K562 (cell line): ENCODE measurements around the gene BLOC1S4. TPM values are rescaled to one million over a fixed set of nuclear protein-coding genes. Genes with fewer than 3 reads are reported as not detected.

Source experiments
- ATF1 ChIP-seq, 2 experiments: fragments of 450-650 bp in 1 of 2; IDR thresholded peaks; 2 replicates each; pipeline ENCODE4 v1.6.1; 2016; ENCODE audit warnings: missing compliant biosample characterization in 1 of 2, missing genetic modification characterization in 1 of 2
- CREB3 ChIP-seq: fragments of 450-650 bp; conservative IDR thresholded peaks from 2 replicates; pipeline ENCODE4 v1.6.1; 2016; ENCODE audit warnings: missing genetic modification characterization, low read depth, mild to moderate bottlenecking, missing compliant biosample characterization, moderate library complexity
- GABPA ChIP-seq: fragments of 200-800 bp; sonication (Bioruptor generic); conservative IDR thresholded peaks from 2 replicates; pipeline ENCODE4 v1.6.1; 2016; ENCODE audit warnings: low read depth, missing genetic modification characterization, missing compliant biosample characterization
- HDAC3 ChIP-seq: fragments of 450-650 bp; IDR thresholded peaks from 2 replicates; pipeline ENCODE4 v1.6.1; 2018; ENCODE audit warnings: borderline replicate concordance, mild to moderate bottlenecking, moderate library complexity; ENCODE audit not compliant: partially characterized antibody
- HSF4 ChIP-seq: fragments of 250-450 bp; sonication (Bioruptor Pico); IDR thresholded peaks from 2 replicates; pipeline ENCODE4 v2.1.2; 2022; ENCODE audit warnings: mild to moderate bottlenecking, moderate library complexity, borderline replicate concordance
- NCOR1 ChIP-seq: fragments of 450-650 bp; IDR thresholded peaks from 2 replicates; pipeline ENCODE4 v1.6.1; 2016; ENCODE audit warnings: mild to moderate bottlenecking, moderate library complexity
- NRF1 ChIP-seq, 2 experiments: fragments of 450-650 bp; IDR thresholded peaks in 1 of 2; conservative IDR thresholded peaks in 1 of 2; 2 replicates each; pipeline ENCODE4 v1.6.1; 2014; ENCODE audit warnings: mild to moderate bottlenecking in 2 of 2
- PHB ChIP-seq: fragments of 250-450 bp; sonication (Bioruptor Pico); IDR thresholded peaks from 2 replicates; pipeline ENCODE4 v1.5.0; 2021
- PHF20 ChIP-seq: fragments of 450-650 bp; IDR thresholded peaks from 2 replicates; pipeline ENCODE4 v1.6.1; 2018; ENCODE audit not compliant: partially characterized antibody
- POLR2A ChIP-seq: fragments of 450-650 bp; conservative IDR thresholded peaks from 2 replicates; pipeline ENCODE4 v1.6.1; 2016
- POLR2H ChIP-seq: IDR thresholded peaks from 2 replicates; pipeline ENCODE4 v1.6.1; 2016; ENCODE audit warnings: missing genetic modification characterization, low read depth, mild to moderate bottlenecking, control low read depth, missing compliant biosample characterization, moderate library complexity
- PREB ChIP-seq: sonication (generic); formaldehyde crosslinking; IDR thresholded peaks from 2 replicates; pipeline ENCODE4 v1.8.1; 2023; ENCODE audit warnings: mild to moderate bottlenecking, missing genetic modification reagents
- RAD51 ChIP-seq: fragments of 450-650 bp; IDR thresholded peaks from 2 replicates; pipeline ENCODE4 v1.7.1; 2016; ENCODE audit warnings: low read depth, mild to moderate bottlenecking, borderline replicate concordance
- SMARCA4 ChIP-seq: fragments of 450-650 bp; IDR thresholded peaks from 2 replicates; pipeline ENCODE4 v1.6.1; 2016
- TCF15 ChIP-seq: fragments of 250-450 bp; sonication (Bioruptor Pico); IDR thresholded peaks from 2 replicates; pipeline ENCODE4 v1.8.0; 2022; ENCODE audit warnings: moderate library complexity, mild to moderate bottlenecking, inconsistent platforms
- TCFL5 ChIP-seq: fragments of 250-450 bp; sonication (Bioruptor Pico); conservative IDR thresholded peaks from 2 replicates; pipeline ENCODE4 v1.6.1; 2021; ENCODE audit warnings: mild to moderate bottlenecking, moderate library complexity, matching md5 sums
- XRCC3 ChIP-seq: fragments of 450-650 bp; IDR thresholded peaks from 2 replicates; pipeline ENCODE4 v1.6.1; 2017; ENCODE audit warnings: mild to moderate bottlenecking, moderate library complexity
- ZHX1 ChIP-seq: fragments of 150-350 bp; conservative IDR thresholded peaks from 2 replicates; pipeline ENCODE4 v1.6.1; 2014; ENCODE audit warnings: low read length
- ZNF143 ChIP-seq: sonication (generic); formaldehyde crosslinking; IDR thresholded peaks from 2 replicates; pipeline ENCODE4 v1.9.0; 2022; ENCODE audit warnings: mild to moderate bottlenecking, missing genetic modification reagents
- ZNF395 ChIP-seq: fragments of 200-800 bp; sonication (Bioruptor generic); IDR thresholded peaks from 2 replicates; pipeline ENCODE4 v1.6.1; 2017; ENCODE audit warnings: missing genetic modification characterization, missing compliant biosample characterization
- ZNF444 ChIP-seq: fragments of 250-450 bp; sonication (Bioruptor Pico); IDR thresholded peaks from 2 replicates; pipeline ENCODE4 v1.4.0; 2020; ENCODE audit warnings: mild to moderate bottlenecking, moderate library complexity
- ZNF696 ChIP-seq: fragments of 250-450 bp; sonication (Bioruptor Pico); conservative IDR thresholded peaks from 2 replicates; pipeline ENCODE4 v1.4.0; 2020; ENCODE audit warnings: mild to moderate bottlenecking, moderate library complexity
- ZNF830 ChIP-seq: fragments of 250-450 bp; sonication (Bioruptor Pico); IDR thresholded peaks from 2 replicates; pipeline ENCODE4 v1.5.0; 2021; ENCODE audit warnings: mild to moderate bottlenecking
- polyA plus RNA-seq, 8 experiments: library from polyadenylated mRNA; depleted of rRNA in 4 of 8; stranded (reverse) in 5 of 8; unstranded in 3 of 8; fragments of >200 nt; fragmentation: Nextera tagmentation in 2 of 8; fragmentation: Illumina TruSeq in 1 of 8; extraction: Ambion mirVana in 2 of 8; extraction: Trizol in 1 of 8; gene quantifications; 2 replicates each; pipeline versions ENCODE4 v1.2.1 to v1.2.3, GENCODE V29; 2011 to 2014; ENCODE audit warnings: inconsistent platforms in 1 of 8, missing spikeins in 1 of 8
- total RNA-seq, 7 experiments: library from RNA; depleted of rRNA in 6 of 7; stranded (reverse); fragments of >200 nt in 6 of 7; fragmentation: Illumina TruSeq in 2 of 7; extraction: Trizol in 2 of 7; gene quantifications; 2 replicates each; pipeline versions ENCODE4 v1.2.1 to v1.2.3, GENCODE V29; 2011 to 2021; ENCODE audit warnings: low replicate concordance in 1 of 7

The BLOC1S4 gene
- total and polyA plus RNA-seq, 9 of the 15 experiments (the other 6 are each of a cell fraction or from before 2014, with no cell fraction given): 3.1 to 31.6 (median 11.2) TPM

- TF ChIP-seq TCF15 (CRISPR knock-in tag) (no peak), ZHX1 (no peak), PHB (CRISPR knock-in tag) (no peak), CREB3 (tag) (no peak), HDAC3 (no peak), NRF1 (conservative IDR thresholded peaks at IDR 0.05 in 1 of 2, IDR thresholded peaks at IDR 0.05 in 1 of 2) (peak in 1 of 2 experiments; percentile 40; a peak in 2 of 4 replicates), XRCC3 (no peak), GABPA (no peak), ZNF143 (no peak), ATF1 (CRISPR knock-in tag; IDR thresholded peaks at IDR 0.05) (no peak), ATF1 (tag; IDR thresholded peaks at IDR 0.05) (no peak), SMARCA4 (no peak), PHF20 (no peak), ZNF830 (CRISPR knock-in tag) (no peak), POLR2H (tag) (no peak), ZNF444 (CRISPR knock-in tag) (no peak), NCOR1 (0 out of 2 replicates have a peak, but pooled peaks have one; percentile 7), HSF4 (no peak), POLR2A (peak; percentile 72), TCFL5 (CRISPR knock-in tag) (no peak), RAD51 (no peak), ZNF696 (CRISPR knock-in tag) (no peak), PREB (no peak), ZNF395 (no peak)
These were observed 39.0 kb upstream of the BLOC1S4 start (continued) for GRCh38 chr4:6676722-6677558.
